OCI-LY7 (cell line): Measurements from ENCODE around the gene TMEM266. TPM values are rescaled to one million over a fixed set of nuclear protein-coding genes. Genes with fewer than 3 reads are reported as not detected.

Experiments used
- BruUV-seq: library from RNA; stranded (reverse); fragments of 400-500 nt; replicated peaks from 2 replicates; lab custom pipeline; 2021; lab: Mats Ljungman, UMichigan
- CTCF ChIA-PET: fragments of 300-600 bp; sonication (Branson Sonifier 250); formaldehyde crosslinking; loops from one replicate; lab custom pipeline; 2022; ENCODE audit warnings: antibody characterized with exemption; ENCODE audit not compliant: unreplicated experiment; lab: Charles Lee
- POLR2A ChIA-PET: fragments of 300-600 bp; sonication (Branson Sonifier 250); formaldehyde crosslinking; loops from one replicate; lab custom pipeline; 2022; ENCODE audit warnings: antibody characterized with exemption; lab: Charles Lee
- DNase-seq: peaks from one replicate; pipeline ENCODE4 v3.0.0-alpha.2; 2015; ENCODE audit warnings: low spot score
- H2AFZ ChIP-seq: fragments of 200-600 bp; sonication (generic), shearing (Covaris generic); 2 replicates; pipeline ENCODE4 v1.6.1; 2014; ENCODE audit warnings: mild to moderate bottlenecking, antibody characterized with exemption, low read length, moderate library complexity
- H3K27ac ChIP-seq: fragments of 200-600 bp; sonication (generic); 2 replicates; pipeline ENCODE4 v1.5.1; 2014; ENCODE audit warnings: mixed run types, low read depth, mild to moderate bottlenecking, moderate library complexity, low read length, inconsistent platforms; ENCODE audit not compliant: poor library complexity, severe bottlenecking
- H3K36me3 ChIP-seq: fragments of 200-600 bp; sonication (generic); 2 replicates; pipeline ENCODE4 v1.6.1; 2014; ENCODE audit warnings: mild to moderate bottlenecking, antibody characterized with exemption, low read length, moderate library complexity, mixed read lengths; ENCODE audit not compliant: insufficient read depth
- H3K4me1 ChIP-seq: fragments of 200-600 bp; sonication (generic); 2 replicates; pipeline ENCODE4 v1.5.1; 2014; ENCODE audit warnings: mild to moderate bottlenecking, low read length; ENCODE audit not compliant: insufficient read depth, poor library complexity, severe bottlenecking
- H3K4me2 ChIP-seq: fragments of 200-600 bp; sonication (generic); 2 replicates; pipeline ENCODE4 v1.6.1; 2014; ENCODE audit warnings: mild to moderate bottlenecking, low read length
- H3K4me3 ChIP-seq: fragments of 200-600 bp; sonication (generic); 2 replicates; pipeline ENCODE4 v1.5.1; 2014; ENCODE audit warnings: mild to moderate bottlenecking, low read depth, low read length; ENCODE audit not compliant: poor library complexity, severe bottlenecking
- H3K79me2 ChIP-seq: fragments of 200-600 bp; sonication (generic); 2 replicates; pipeline ENCODE4 v1.6.1; 2016; ENCODE audit warnings: low read depth, mild to moderate bottlenecking, low read length, moderate library complexity, mixed read lengths; ENCODE audit not compliant: insufficient read depth
- H3K9me2 ChIP-seq: fragments of 200-600 bp; sonication (generic); 2 replicates; pipeline ENCODE4 v1.6.1; 2016; ENCODE audit warnings: mild to moderate bottlenecking, low read length, mixed read lengths; ENCODE audit not compliant: insufficient read depth
- H3K9me3 ChIP-seq: fragments of 200-600 bp; sonication (generic); 2 replicates; pipeline ENCODE4 v1.6.1; 2014; ENCODE audit warnings: mild to moderate bottlenecking, mixed run types, low read length, mixed read lengths
- H4K20me1 ChIP-seq: fragments of 200-600 bp; sonication (generic); 2 replicates; pipeline ENCODE4 v1.6.1; 2014; ENCODE audit warnings: mild to moderate bottlenecking, antibody characterized with exemption, low read length, moderate library complexity, mixed read lengths; ENCODE audit not compliant: insufficient read depth
- EZH2phosphoT487 ChIP-seq: fragments of 200-600 bp; sonication (generic); IDR thresholded peaks from 2 replicates; pipeline ENCODE4 v1.6.1; 2018; ENCODE audit warnings: low read depth, borderline replicate concordance, mild to moderate bottlenecking, mixed run types, antibody characterized with exemption, low read length, moderate library complexity, mixed read lengths
- intact Hi-C: fragments of 100-400 bp; cut with micrococcal nuclease; formaldehyde crosslinking; loops from one replicate; pipeline ENCODE4 v1.10.0; 2022; ENCODE audit not compliant: unreplicated experiment
- total RNA-seq, 2 experiments: library from RNA; depleted of rRNA in 1 of 2; stranded (reverse); fragments of >200 nt in 1 of 2; shearing (Covaris generic) in 1 of 2; gene quantifications; 2 replicates each; pipeline ENCODE4 v1.2.3, GENCODE V29; 2014 to 2022
- TF ChIP-seq, protein P1 (sequence below): fragments of 200-600 bp; sonication (generic); conservative IDR thresholded peaks from 2 replicates; pipeline ENCODE4 v1.5.1; 2014; ENCODE audit warnings: mild to moderate bottlenecking, antibody characterized with exemption, low read length, moderate library complexity, mixed read lengths

The TMEM266 gene
- total RNA-seq, 2 experiments from 2014 or later, result not detected

DNA sequence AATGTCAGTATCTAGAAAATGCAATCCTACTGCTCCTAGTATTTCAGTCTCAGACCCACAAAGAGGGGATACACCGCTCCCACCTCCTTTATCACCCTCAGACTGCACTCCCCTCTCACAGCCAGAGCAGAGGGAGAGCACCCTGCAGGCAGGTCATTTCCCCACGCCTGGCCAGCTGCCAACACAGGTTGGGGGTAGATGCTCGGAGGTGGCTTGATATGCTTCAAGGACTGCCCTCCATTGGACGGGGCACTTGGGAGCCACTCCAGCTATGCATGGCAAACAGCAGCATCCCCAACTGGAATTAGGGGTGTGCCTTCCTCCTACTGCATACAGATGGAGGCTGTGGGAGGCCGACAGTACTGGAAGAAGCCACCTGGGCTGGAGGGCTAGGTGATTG is 41.9 kb downstream of the TMEM266 start:
- no peaks in the 10 kb centered on the region for H3K9me2 ChIP-seq
- no peaks in the 10 kb centered on the region for H3K9me3 ChIP-seq
- POLR2A ChIA-PET, result interaction anchor here (1.1 kb wide), 1 partner anchor 13 kb away, joined by 3 read pairs; no protein-coding TSS in a partner anchor
- no peaks in the 10 kb centered on the region for H3K4me1 ChIP-seq
- intact Hi-C loops, result no loop called here
- H3K27ac ChIP-seq, result no peak overlapping the region
- no peaks in the 10 kb centered on the region for H3K36me3 ChIP-seq
- CTCF ChIA-PET, result no interaction called here
- no peaks in the 10 kb centered on the region for H4K20me1 ChIP-seq
- DNase-seq, result no peak
- TF ChIP-seq EZH2phosphoT487, result no peak
- TF ChIP-seq, protein P1, sequence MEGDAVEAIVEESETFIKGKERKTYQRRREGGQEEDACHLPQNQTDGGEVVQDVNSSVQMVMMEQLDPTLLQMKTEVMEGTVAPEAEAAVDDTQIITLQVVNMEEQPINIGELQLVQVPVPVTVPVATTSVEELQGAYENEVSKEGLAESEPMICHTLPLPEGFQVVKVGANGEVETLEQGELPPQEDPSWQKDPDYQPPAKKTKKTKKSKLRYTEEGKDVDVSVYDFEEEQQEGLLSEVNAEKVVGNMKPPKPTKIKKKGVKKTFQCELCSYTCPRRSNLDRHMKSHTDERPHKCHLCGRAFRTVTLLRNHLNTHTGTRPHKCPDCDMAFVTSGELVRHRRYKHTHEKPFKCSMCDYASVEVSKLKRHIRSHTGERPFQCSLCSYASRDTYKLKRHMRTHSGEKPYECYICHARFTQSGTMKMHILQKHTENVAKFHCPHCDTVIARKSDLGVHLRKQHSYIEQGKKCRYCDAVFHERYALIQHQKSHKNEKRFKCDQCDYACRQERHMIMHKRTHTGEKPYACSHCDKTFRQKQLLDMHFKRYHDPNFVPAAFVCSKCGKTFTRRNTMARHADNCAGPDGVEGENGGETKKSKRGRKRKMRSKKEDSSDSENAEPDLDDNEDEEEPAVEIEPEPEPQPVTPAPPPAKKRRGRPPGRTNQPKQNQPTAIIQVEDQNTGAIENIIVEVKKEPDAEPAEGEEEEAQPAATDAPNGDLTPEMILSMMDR, result no peak
- H3K4me2 ChIP-seq, result no peak overlapping the region
- no peak overlapping the region for H2AFZ ChIP-seq
- BruUV-seq, result no TSS peak
- no peak overlapping the region for H3K4me3 ChIP-seq
- H3K79me2 ChIP-seq, result no peaks in the 10 kb centered on the region

DNA sequence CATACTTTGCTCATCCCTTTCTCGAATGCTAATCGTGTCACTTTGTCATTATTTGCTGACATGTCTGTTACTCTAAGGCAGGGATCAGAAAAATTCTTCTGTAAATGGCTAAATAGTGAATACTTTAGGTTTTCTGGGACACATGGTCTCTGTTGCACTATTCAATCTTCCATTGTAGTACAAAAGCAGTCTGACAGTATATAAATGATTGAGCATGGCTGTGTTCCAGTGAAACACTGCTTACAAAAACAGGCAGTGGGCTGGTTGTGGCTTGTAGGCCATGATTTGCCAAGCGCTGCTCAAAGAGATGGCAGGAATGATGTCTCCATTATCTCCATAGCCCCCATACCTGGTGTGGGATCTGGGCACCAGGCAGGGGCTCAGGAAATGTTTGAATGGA is 45.6 kb downstream of the TMEM266 start:
- Histone ChIP-seq H4K20me1 (no peaks in the 10 kb centered on the region), H3K36me3 (no peaks in the 10 kb centered on the region), H3K27ac (no peak overlapping the region), H3K9me3 (no peaks in the 10 kb centered on the region), H3K4me2 (no peak overlapping the region), H3K79me2 (no peaks in the 10 kb centered on the region), H2AFZ (no peak overlapping the region), H3K4me1 (no peaks in the 10 kb centered on the region), H3K4me3 (no peak overlapping the region), H3K9me2 (no peaks in the 10 kb centered on the region)
- TF ChIP-seq, protein P1, result no peak
- TF ChIP-seq EZH2phosphoT487, result no peak
- POLR2A ChIA-PET, result no interaction called here
- intact Hi-C loops, result no loop called here
- CTCF ChIA-PET, result no interaction called here
- BruUV-seq, result no TSS peak
- no peak for DNase-seq

DNA sequence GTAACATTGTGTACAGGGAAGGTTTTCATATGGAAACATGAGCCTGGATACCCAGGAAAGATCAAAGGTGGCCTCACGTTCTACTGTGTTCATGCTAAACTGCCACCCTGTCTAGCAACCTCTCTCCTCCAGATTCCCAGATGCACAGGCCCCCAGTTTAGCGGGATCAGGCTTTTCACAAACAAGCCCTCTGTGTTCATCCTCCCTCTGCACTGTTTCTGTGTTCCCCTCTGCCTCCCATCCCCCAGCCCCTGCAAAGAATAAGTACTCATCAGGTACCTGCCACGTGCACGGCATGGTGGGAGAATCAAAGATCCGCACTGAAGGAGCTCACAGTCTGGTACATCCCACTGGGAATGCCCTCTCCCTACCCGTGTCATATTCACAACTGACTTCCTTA is 46.1 kb downstream of the TMEM266 start:
- BruUV-seq, result no TSS peak
- ChIA-PET POLR2A (no interaction called here), CTCF (no interaction called here)
- intact Hi-C loops, result no loop called here
- Histone ChIP-seq H3K4me3 (no peak overlapping the region), H3K4me1 (no peaks in the 10 kb centered on the region), H3K9me3 (no peaks in the 10 kb centered on the region), H3K27ac (no peak overlapping the region), H4K20me1 (no peaks in the 10 kb centered on the region), H3K9me2 (no peaks in the 10 kb centered on the region), H3K79me2 (no peaks in the 10 kb centered on the region), H3K4me2 (no peak overlapping the region), H3K36me3 (no peaks in the 10 kb centered on the region), H2AFZ (no peak overlapping the region)
- no peak for DNase-seq
- TF ChIP-seq, protein P1, result no peak
- no peak for TF ChIP-seq EZH2phosphoT487
